GM12878 (cell line): Measurements from ENCODE around the gene NUP93. TPM values are rescaled to one million over a fixed set of nuclear protein-coding genes. Genes with fewer than 3 reads are reported as not detected.

Experiments
- ATAC-seq: fragments of 200-7000 bp; cut with Tn5 transposase; 3 replicates; pipeline ENCODE4 v1.9.1; 2020; ENCODE audit warnings: mild to moderate bottlenecking, moderate library complexity
- BruUV-seq: library from RNA; stranded (reverse); fragments of 400-500 nt; replicated peaks from 2 replicates; lab custom pipeline; 2021; lab: Mats Ljungman, UMichigan
- CTCF ChIA-PET: fragments of 300-600 bp; sonication (Branson Sonifier 250); formaldehyde crosslinking; extraction: SDS; loops from one replicate; lab custom pipeline; 2021; ENCODE audit warnings: inconsistent platforms; lab: Yijun Ruan, JAX
- POLR2A ChIA-PET: fragments of 350-600 bp; formaldehyde crosslinking; extraction: SDS; loops from one replicate; lab custom pipeline; 2021; ENCODE audit warnings: inconsistent platforms; lab: Charles Lee
- RAD21 ChIA-PET: fragments of 300-600 bp; sonication (Branson Sonifier 250); formaldehyde crosslinking; loops from one replicate; lab custom pipeline; 2023; ENCODE audit warnings: antibody characterized with exemption; ENCODE audit not compliant: unreplicated experiment; lab: Charles Lee
- SMC1A ChIA-PET: fragments of 300-600 bp; sonication (Branson Sonifier 250); formaldehyde crosslinking; loops from one replicate; lab custom pipeline; 2023; ENCODE audit not compliant: unreplicated experiment, uncharacterized antibody; lab: Charles Lee
- DNase-seq: peaks from one replicate; pipeline ENCODE4 v3.0.0-alpha.2; 2011; ENCODE audit warnings: low read depth, low spot score
- FAIRE-seq: peaks from 3 replicates; lab custom pipeline; 2011; peaks lifted over from hg19 to GRCh38; lab: Jason Lieb, UNC
- H2AFZ ChIP-seq: 2 replicates; pipeline ENCODE4 v1.6.0; 2011; ENCODE audit warnings: low read depth, low read length, control low read depth; ENCODE audit not compliant: control insufficient read depth
- H3K27ac ChIP-seq: 2 replicates; pipeline ENCODE4 v1.5.1; 2011; ENCODE audit warnings: control low read depth; ENCODE audit not compliant: control insufficient read depth, insufficient read depth
- H3K27me3 ChIP-seq, 2 experiments: replicated peaks in 1 of 2; 2 replicates each; pipeline versions ENCODE4 v1.6.0 to v1.6.1; 2011; ENCODE audit warnings: low read length in 1 of 2; ENCODE audit not compliant: control insufficient read depth in 2 of 2, insufficient read depth in 2 of 2
- H3K36me3 ChIP-seq, 2 experiments: 2 replicates each; pipeline ENCODE4 v1.5.1; 2011; ENCODE audit warnings: low read length in 1 of 2; ENCODE audit not compliant: control insufficient read depth in 2 of 2, insufficient read depth in 2 of 2
- H3K4me1 ChIP-seq: 2 replicates; pipeline ENCODE4 v1.6.1; 2011; ENCODE audit warnings: mild to moderate bottlenecking, low read length, moderate library complexity, mixed read lengths; ENCODE audit not compliant: control insufficient read depth, insufficient read depth
- H3K4me2 ChIP-seq: 2 replicates; pipeline ENCODE4 v1.6.0; 2011; ENCODE audit warnings: control low read depth; ENCODE audit not compliant: control insufficient read depth, insufficient read depth
- H3K4me3 ChIP-seq: fragments of 200-600 bp; sonication (generic); 2 replicates; pipeline ENCODE4 v1.5.1; 2016
- H3K79me2 ChIP-seq: 2 replicates; pipeline ENCODE4 v1.6.0; 2011; ENCODE audit warnings: low read length; ENCODE audit not compliant: control insufficient read depth, insufficient read depth
- H3K9ac ChIP-seq: 2 replicates; pipeline ENCODE4 v1.8.0; 2011; ENCODE audit warnings: low read length, control low read depth, mixed read lengths; ENCODE audit not compliant: control insufficient read depth, insufficient read depth
- H3K9me3 ChIP-seq: replicated peaks from 3 replicates; pipeline ENCODE4 v1.5.1; 2011; ENCODE audit warnings: mild to moderate bottlenecking, low read length; ENCODE audit not compliant: control insufficient read depth, insufficient read depth
- H4K20me1 ChIP-seq: 2 replicates; pipeline ENCODE4 v1.6.0; 2011; ENCODE audit not compliant: control insufficient read depth, insufficient read depth
- BCL11A ChIP-seq: IDR thresholded peaks from 2 replicates; pipeline ENCODE4 v1.6.1; 2011; ENCODE audit warnings: low read depth, low read length
- CBFB ChIP-seq: IDR thresholded peaks from 2 replicates; pipeline ENCODE4 v1.6.1; 2016; ENCODE audit warnings: antibody characterized with exemption, low read depth
- ETV6 ChIP-seq, 2 experiments: fragments of 450-650 bp in 1 of 2; IDR thresholded peaks in 1 of 2; conservative IDR thresholded peaks in 1 of 2; 2 replicates each; pipeline ENCODE4 v1.6.1; 2014; ENCODE audit warnings: antibody characterized with exemption in 1 of 2, borderline replicate concordance in 1 of 2, low read depth in 1 of 2, mild to moderate bottlenecking in 1 of 2, moderate library complexity in 1 of 2
- IKZF2 ChIP-seq, 2 experiments: fragments of 450-650 bp; IDR thresholded peaks; 2 replicates each; pipeline ENCODE4 v1.6.1; 2017; ENCODE audit warnings: mild to moderate bottlenecking in 2 of 2, moderate library complexity in 2 of 2
- IRF4 ChIP-seq: IDR thresholded peaks from 2 replicates; pipeline ENCODE4 v1.6.1; 2011; ENCODE audit warnings: low read depth, low read length
- NR2F1 ChIP-seq: fragments of 450-650 bp; conservative IDR thresholded peaks from 2 replicates; pipeline ENCODE4 v1.6.1; 2017; ENCODE audit warnings: mild to moderate bottlenecking
- STAT1 ChIP-seq: fragments of 450-650 bp; conservative IDR thresholded peaks from 2 replicates; pipeline ENCODE4 v1.6.1; 2014; ENCODE audit warnings: antibody characterized with exemption, mild to moderate bottlenecking
- WRNIP1 ChIP-seq: IDR thresholded peaks from 2 replicates; pipeline ENCODE4 v1.6.1; 2011; ENCODE audit warnings: low read depth, low read length, improper control_type of control experiment, borderline replicate concordance
- ZSCAN29 ChIP-seq: fragments of 450-650 bp; IDR thresholded peaks from 2 replicates; pipeline ENCODE4 v1.6.1; 2017; ENCODE audit warnings: mild to moderate bottlenecking, moderate library complexity
- WGBS: methylation state at CpG from one replicate; pipeline ENCODE4 v1.1.6; 2016; ENCODE audit warnings: low lambda C conversion rate; ENCODE audit not compliant: insufficient replicate concordance, insufficient coverage; ENCODE audit errors: missing lambda C conversion rate; 5-methylcytosine and 5-hydroxymethylcytosine counted together
- in situ Hi-C: fragments of 300-500 bp; cut with MboI; formaldehyde crosslinking; loops from 9 replicates; pipeline ENCODE4 v1.14.3; 2018; ENCODE audit warnings: mixed read lengths
- intact Hi-C: fragments of 100-400 bp; cut with micrococcal nuclease; formaldehyde crosslinking; loops from one replicate; pipeline ENCODE4 v1.14.2; 2022; ENCODE audit not compliant: unreplicated experiment
- polyA plus RNA-seq, 11 experiments: library from polyadenylated mRNA; depleted of rRNA in 4 of 11; unstranded in 6 of 11; stranded (reverse) in 5 of 11; fragments of >200 nt; fragmentation: Nextera tagmentation in 4 of 11; fragmentation: Illumina TruSeq in 1 of 11; extraction: Ambion mirVana in 4 of 11; extraction: Trizol in 1 of 11; gene quantifications; 1 replicate in 1 of 11; 2 replicates in 10 of 11; pipeline versions ENCODE4 v1.2.1 to v1.2.3, GENCODE V29; 2011 to 2016; ENCODE audit warnings: inconsistent platforms in 2 of 11, missing spikeins in 2 of 11, low read depth in 1 of 11
- total RNA-seq, 4 experiments: library from RNA; depleted of rRNA in 3 of 4; stranded (reverse); fragments of >200 nt in 3 of 4; fragmentation: Illumina TruSeq in 1 of 4; extraction: Trizol in 1 of 4; gene quantifications; 2 replicates each; pipeline versions ENCODE4 v1.2.1 to v1.2.3, GENCODE V29; 2013 to 2021
- TF ChIP-seq, protein P1 (sequence below): fragments of 450-650 bp; formaldehyde crosslinking; IDR thresholded peaks from 2 replicates; pipeline ENCODE4 v1.4.0; 2022; ENCODE audit warnings: mild to moderate bottlenecking, moderate library complexity
- TF ChIP-seq, protein P2 (sequence below): fragments of 150-350 bp; IDR thresholded peaks from 2 replicates; pipeline ENCODE4 v1.6.1; 2014; ENCODE audit warnings: mild to moderate bottlenecking, low read depth, low read length
- TF ChIP-seq, protein P3 (sequence below): fragments of 450-650 bp; IDR thresholded peaks from 2 replicates; pipeline ENCODE4 v1.6.1; 2016; ENCODE audit warnings: mild to moderate bottlenecking, moderate library complexity, borderline replicate concordance

NUP93 gene
- total and polyA plus RNA-seq, 10 of the 15 experiments (the other 5 are each of a cell fraction or from before 2014, with no cell fraction given) = 82.2 to 175 (median 101) TPM

DNA sequence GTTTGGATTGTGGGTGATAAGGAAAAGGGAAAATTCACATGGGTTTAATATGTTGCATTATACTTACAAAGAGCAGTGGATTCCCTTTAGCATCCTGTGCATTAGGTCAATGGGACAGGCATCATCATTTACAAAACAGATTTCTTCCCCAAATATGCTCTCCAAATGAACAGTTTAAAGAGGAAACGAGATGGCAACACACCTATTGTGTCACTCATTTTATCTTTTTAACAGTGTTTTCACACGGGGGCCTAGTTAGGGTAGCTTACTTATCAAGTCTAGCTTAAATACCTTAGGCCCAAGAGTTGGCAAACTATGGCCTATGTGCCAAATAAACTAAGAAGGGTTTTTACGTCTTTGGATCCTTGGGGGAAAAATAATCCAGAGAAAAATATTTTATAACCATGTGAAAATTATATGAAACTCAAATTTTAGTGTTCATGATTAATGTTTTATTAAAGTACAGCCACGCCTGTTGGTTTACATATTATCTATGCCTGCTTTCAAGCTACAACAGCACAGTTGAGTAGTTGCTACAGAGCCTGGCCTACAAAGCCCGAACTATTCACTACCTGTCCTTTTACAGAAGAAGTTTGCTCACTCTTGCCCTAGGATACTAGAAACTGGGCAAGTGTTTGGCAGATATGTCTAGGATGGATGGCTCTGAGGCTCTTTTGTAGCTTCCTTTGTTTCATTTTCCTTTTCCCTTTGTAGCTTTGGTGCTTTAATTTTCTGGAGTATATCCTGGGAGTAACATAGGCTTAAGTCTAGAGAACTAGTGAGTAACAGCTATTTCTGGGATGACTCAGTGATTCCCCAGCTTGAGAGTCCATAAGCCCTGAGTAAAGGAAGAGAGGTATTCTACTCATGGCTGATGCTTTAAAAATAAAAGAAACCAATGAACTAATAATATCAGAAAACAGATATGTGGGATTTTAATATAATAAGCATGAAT, 12.4 kb downstream of the NUP93 start:
- Histone ChIP-seq H3K4me3 (no peak overlapping the region), H3K79me2 (peaks cover 17% of the 10 kb centered on the region), H3K9me3 (no peaks in the 10 kb centered on the region), H2AFZ (no peak overlapping the region), H3K9ac (no peak overlapping the region), H3K36me3 (no peaks in the 10 kb centered on the region), H3K27ac (no peak overlapping the region), H4K20me1 (no peaks in the 10 kb centered on the region; the same call in 1 of the 2 replicates), H3K4me2 (no peak overlapping the region), H3K27me3 (no peaks in the 10 kb centered on the region), H3K4me1 (no peaks in the 10 kb centered on the region)
- intact Hi-C loops = no loop called here
- ATAC-seq (peak; percentile 52), FAIRE-seq (no peak), DNase-seq (no peak)
- in situ Hi-C loops = no loop called here
- ChIA-PET CTCF (interaction anchor here (0.6 to 2.4 kb wide), 2 partner anchors 8 to 195 kb away, joined by 3 to 11 read pairs; no protein-coding TSS in a partner anchor), POLR2A (interaction anchor here (0.5 to 1.0 kb wide), 2 partner anchors 9 to 80 kb away, joined by 3 to 4 read pairs; no protein-coding TSS in a partner anchor), RAD21 (interaction anchor here (1.8 kb wide), 1 partner anchor 8 kb away, joined by 4 read pairs; no protein-coding TSS in a partner anchor), SMC1A (interaction anchor here (0.7 to 2.2 kb wide), 8 partner anchors 8 to 51 kb away, joined by 3 to 10 read pairs (median 4); no protein-coding TSS in a partner anchor)
- no TSS peak for BruUV-seq
- WGBS = 59% methylated on average over 5 of the region's 5 CpGs
- TF ChIP-seq IKZF2 (IDR thresholded peaks at IDR 0.05) = no peak
- TF ChIP-seq, protein P1, sequence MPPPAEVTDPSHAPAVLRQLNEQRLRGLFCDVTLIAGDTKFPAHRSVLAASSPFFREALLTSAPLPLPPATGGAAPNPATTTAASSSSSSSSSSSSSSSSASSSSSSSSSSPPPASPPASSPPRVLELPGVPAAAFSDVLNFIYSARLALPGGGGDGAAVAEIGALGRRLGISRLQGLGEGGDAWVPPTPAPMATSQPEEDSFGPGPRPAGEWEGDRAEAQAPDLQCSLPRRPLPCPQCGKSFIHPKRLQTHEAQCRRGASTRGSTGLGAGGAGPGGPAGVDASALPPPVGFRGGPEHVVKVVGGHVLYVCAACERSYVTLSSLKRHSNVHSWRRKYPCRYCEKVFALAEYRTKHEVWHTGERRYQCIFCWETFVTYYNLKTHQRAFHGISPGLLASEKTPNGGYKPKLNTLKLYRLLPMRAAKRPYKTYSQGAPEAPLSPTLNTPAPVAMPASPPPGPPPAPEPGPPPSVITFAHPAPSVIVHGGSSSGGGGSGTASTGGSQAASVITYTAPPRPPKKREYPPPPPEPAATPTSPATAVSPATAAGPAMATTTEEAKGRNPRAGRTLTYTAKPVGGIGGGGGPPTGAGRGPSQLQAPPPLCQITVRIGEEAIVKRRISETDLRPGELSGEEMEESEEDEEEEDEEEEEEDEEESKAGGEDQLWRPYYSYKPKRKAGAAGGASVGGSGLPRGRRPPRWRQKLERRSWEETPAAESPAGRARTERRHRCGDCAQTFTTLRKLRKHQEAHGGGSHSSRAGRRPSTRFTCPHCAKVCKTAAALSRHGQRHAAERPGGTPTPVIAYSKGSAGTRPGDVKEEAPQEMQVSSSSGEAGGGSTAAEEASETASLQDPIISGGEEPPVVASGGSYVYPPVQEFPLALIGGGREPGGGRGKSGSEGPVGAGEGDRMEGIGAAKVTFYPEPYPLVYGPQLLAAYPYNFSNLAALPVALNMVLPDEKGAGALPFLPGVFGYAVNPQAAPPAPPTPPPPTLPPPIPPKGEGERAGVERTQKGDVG (CRISPR knock-in tag) = no peak
- TF ChIP-seq IRF4 = no peak
- TF ChIP-seq WRNIP1 = no peak
- TF ChIP-seq CBFB = no peak
- no peak for TF ChIP-seq NR2F1
- TF ChIP-seq STAT1 = no peak
- no peak for TF ChIP-seq ZSCAN29
- TF ChIP-seq BCL11A = no peak
- no peak for TF ChIP-seq ETV6 (conservative IDR thresholded peaks at IDR 0.05 in 1 of 2, IDR thresholded peaks at IDR 0.05 in 1 of 2; ENCODE audit: borderline replicate concordance in 1 of 2, low read depth in 1 of 2)
- TF ChIP-seq, protein P2, sequence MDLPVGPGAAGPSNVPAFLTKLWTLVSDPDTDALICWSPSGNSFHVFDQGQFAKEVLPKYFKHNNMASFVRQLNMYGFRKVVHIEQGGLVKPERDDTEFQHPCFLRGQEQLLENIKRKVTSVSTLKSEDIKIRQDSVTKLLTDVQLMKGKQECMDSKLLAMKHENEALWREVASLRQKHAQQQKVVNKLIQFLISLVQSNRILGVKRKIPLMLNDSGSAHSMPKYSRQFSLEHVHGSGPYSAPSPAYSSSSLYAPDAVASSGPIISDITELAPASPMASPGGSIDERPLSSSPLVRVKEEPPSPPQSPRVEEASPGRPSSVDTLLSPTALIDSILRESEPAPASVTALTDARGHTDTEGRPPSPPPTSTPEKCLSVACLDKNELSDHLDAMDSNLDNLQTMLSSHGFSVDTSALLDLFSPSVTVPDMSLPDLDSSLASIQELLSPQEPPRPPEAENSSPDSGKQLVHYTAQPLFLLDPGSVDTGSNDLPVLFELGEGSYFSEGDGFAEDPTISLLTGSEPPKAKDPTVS = no peak
- TF ChIP-seq, protein P3, sequence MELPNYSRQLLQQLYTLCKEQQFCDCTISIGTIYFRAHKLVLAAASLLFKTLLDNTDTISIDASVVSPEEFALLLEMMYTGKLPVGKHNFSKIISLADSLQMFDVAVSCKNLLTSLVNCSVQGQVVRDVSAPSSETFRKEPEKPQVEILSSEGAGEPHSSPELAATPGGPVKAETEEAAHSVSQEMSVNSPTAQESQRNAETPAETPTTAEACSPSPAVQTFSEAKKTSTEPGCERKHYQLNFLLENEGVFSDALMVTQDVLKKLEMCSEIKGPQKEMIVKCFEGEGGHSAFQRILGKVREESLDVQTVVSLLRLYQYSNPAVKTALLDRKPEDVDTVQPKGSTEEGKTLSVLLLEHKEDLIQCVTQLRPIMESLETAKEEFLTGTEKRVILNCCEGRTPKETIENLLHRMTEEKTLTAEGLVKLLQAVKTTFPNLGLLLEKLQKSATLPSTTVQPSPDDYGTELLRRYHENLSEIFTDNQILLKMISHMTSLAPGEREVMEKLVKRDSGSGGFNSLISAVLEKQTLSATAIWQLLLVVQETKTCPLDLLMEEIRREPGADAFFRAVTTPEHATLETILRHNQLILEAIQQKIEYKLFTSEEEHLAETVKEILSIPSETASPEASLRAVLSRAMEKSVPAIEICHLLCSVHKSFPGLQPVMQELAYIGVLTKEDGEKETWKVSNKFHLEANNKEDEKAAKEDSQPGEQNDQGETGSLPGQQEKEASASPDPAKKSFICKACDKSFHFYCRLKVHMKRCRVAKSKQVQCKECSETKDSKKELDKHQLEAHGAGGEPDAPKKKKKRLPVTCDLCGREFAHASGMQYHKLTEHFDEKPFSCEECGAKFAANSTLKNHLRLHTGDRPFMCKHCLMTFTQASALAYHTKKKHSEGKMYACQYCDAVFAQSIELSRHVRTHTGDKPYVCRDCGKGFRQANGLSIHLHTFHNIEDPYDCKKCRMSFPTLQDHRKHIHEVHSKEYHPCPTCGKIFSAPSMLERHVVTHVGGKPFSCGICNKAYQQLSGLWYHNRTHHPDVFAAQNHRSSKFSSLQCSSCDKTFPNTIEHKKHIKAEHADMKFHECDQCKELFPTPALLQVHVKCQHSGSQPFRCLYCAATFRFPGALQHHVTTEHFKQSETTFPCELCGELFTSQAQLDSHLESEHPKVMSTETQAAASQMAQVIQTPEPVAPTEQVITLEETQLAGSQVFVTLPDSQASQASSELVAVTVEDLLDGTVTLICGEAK = no peak
